ENCODE data around the gene PAIP2.

DNA sequence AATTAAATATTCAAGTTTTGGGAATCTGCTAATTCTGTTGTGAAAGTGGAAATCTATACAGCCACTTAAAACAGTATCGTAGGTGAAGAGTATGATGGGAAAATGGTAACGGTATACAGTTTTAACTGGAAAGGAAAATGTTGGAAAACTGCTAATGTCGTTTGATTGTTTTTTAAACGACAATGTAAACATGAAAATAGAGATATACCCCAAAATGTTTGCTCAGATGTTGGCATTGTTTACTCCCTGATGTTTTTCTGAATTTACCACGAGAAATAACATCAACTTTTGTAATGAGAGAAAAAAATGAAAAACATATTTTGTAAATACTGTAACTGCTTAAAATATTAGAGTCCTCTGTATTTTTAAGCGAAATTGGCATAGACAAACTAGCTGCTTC lies 45.5 kb upstream of the PAIP2 start:
- TF ChIP-seq, protein P1, sequence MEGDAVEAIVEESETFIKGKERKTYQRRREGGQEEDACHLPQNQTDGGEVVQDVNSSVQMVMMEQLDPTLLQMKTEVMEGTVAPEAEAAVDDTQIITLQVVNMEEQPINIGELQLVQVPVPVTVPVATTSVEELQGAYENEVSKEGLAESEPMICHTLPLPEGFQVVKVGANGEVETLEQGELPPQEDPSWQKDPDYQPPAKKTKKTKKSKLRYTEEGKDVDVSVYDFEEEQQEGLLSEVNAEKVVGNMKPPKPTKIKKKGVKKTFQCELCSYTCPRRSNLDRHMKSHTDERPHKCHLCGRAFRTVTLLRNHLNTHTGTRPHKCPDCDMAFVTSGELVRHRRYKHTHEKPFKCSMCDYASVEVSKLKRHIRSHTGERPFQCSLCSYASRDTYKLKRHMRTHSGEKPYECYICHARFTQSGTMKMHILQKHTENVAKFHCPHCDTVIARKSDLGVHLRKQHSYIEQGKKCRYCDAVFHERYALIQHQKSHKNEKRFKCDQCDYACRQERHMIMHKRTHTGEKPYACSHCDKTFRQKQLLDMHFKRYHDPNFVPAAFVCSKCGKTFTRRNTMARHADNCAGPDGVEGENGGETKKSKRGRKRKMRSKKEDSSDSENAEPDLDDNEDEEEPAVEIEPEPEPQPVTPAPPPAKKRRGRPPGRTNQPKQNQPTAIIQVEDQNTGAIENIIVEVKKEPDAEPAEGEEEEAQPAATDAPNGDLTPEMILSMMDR (IDR thresholded peaks at IDR 0.05; ENCODE audit: poor library complexity), result no peak
- no peak for TF ChIP-seq EZH2 (IDR thresholded peaks at IDR 0.05; ENCODE audit: borderline replicate concordance)
